Tongue (tissue), 2 donors: ENCODE measurements around the gene CIROP. TPM values are rescaled to one million over a fixed set of nuclear protein-coding genes. Genes with fewer than 3 reads are reported as not detected.

Experiments
- DNase-seq: peaks from one replicate; pipeline ENCODE4 v3.0.0-alpha.2; 2015
- total RNA-seq: library from RNA; depleted of rRNA; stranded (reverse); fragments of >200 nt; gene quantifications from one replicate; pipeline ENCODE4 v1.2.3, GENCODE V29; 2014

The CIROP gene
- total RNA-seq, 1 donor from 2014 or later, result not detected

GRCh38 chr14:23093104-23093503, 11.7 kb downstream of the CIROP start:
- no peak for DNase-seq

DNA sequence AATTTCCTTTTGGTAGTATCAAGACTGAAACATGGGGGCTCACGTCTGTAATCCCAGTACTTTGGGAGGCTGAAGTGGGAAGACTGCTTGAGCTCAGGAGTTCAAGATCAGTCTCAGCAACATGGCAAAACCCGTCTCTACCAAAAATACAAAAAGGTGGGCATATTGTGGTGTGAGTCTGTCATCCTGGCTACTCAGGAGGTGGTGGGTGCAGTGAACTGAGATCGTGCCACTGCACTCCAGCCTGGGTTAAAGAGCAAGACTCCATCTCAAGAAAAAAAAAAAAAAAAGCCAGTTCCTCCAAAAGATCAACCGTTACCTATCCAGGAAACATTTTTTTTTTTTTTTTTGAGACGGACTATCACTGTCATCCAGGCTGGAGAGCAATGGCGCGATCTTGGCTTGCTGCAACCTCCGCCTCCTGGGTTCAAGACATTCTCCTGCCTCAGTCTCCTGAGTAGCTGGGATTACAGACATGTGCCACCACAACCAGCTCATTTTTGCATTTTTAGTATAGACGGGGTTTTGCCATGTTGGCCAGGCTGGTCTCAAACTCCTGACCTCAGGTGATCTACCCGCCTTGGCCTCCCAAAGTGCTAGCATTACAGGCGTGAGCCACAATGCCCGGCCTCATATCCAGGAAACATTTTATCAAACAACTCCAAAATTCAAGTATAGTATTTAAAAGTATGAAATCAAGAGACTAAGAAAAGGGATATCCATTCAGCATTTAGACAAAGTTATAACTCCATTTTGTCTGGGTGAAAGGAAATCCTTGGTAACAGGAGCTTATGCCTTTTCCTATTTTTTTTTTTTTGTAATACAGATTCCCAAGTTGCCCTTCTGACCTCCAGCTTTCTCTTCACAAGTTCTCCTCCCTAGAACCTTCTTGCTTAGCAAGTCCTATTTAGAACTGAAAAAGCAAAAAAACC, 13.2 kb downstream of the CIROP start:
- no peak for DNase-seq

DNA sequence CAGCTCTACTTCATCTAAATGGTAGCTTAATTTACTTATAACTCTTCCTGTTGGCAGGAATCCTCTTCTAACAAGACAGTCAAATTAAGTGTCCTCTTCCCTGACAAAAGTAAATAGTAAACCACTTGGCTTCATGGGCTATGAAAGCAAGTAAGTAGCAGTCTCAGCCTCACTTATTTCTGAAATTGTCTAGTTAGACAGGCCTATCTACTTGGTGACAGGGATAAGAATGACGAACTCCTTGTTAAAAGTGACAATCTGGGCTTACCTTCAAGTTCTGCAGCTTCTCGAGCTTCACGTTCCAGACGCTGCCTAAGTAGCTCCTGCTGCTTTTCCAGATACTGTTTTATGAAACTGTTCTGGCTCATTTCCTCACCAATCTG, 14.5 kb downstream of the CIROP start:
- DNase-seq, result no peak

GRCh38 chr14:23089498-23090253, 15.1 kb downstream of the CIROP start:
- no peak for DNase-seq

DNA sequence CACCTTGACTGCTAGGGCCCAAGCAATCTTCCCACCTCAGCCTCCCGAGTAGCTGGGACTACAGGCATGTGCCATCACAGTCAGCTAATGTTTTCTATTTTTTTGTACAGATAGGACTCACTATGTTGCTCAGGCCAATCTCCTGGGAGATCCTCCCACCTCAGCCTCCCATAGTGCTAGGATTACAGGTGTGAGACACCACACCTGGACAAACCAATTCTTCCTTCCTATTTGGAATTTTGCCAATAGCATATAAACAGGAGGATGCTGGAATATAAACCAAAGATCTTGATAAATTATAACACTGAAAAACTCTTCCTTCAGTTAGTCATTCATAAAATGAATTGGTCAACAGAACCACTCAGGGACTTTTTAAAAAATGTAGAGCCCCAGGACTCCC, 18.2 kb downstream of the CIROP start:
- DNase-seq, result no peak

GRCh38 chr14:23085458-23085857, 19.3 kb downstream of the CIROP start:
- DNase-seq, result no peak

- DNase-seq, result no peak
Observed at GRCh38 chr14:23080474-23080873, 24.3 kb downstream of the CIROP start.

GRCh38 chr14:23079716-23080115, 25.1 kb downstream of the CIROP start:
- DNase-seq, result no peak

DNA sequence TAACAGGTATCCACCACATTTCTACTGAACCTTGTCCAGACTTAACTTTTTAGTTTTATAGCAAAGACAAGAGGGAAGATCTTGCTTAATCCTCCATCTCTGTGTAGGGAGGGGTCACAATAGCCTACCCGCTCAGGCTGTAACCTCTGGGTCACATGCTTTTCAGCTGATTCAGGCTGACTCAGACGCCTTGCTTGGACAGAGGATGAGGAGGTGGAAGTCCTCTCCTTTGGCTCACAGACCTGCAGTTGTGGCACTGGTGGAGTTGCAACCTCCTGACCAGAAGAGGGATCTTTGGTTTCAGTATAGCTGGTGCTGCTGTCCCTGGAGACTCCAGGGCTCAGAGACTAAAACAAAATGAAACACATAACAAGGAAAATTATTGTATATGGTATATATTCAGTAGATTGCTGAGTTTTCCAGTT, 26.1 kb downstream of the CIROP start:
- DNase-seq, result no peak

GRCh38 chr14:23077962-23078361, 26.8 kb downstream of the CIROP start:
- no peak for DNase-seq

GRCh38 chr14:23076785-23077408, 27.9 kb downstream of the CIROP start:
- peak; percentile 59 for DNase-seq

- DNase-seq, result no peak
Observed at GRCh38 chr14:23074906-23075305, 29.9 kb downstream of the CIROP start.

DNA sequence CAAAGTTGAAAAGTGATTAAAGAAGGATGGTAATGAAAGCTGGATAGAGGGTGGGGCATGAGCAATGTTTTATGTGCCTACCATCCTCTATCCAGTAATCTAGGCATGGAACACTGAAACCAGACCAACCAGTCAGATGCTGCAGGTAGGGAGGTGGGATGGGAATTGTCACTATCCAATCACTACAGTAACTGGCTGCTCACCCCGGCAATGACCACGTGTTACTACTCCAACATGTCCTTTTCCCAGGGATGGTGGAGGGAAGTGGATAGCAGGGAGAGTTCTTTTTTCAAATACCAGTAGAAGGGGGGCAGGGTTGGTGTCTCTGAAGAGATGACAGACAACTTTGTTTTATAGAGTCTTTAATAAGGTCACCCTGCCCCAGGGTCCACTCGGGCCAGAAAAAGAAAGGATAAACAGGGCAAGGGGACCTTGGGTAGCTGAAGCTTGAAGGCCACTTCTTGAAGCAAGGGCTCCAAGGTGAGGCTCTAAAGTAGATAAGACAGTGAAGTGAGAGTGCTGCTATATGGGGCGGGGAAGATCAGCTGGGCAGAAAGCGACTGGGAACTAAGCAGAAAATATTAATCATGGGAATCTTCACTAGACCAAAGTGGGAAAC, 32.8 kb downstream of the CIROP start:
- peak; percentile 33 for DNase-seq

- peak; percentile 95 for DNase-seq
Observed at GRCh38 chr14:23071244-23071920, 33.4 kb downstream of the CIROP start.

- peak; percentile 22 for DNase-seq
Observed at GRCh38 chr14:23070262-23071129, 34.3 kb downstream of the CIROP start.

- DNase-seq, result no peak
Observed at GRCh38 chr14:23069413-23069806, 35.4 kb downstream of the CIROP start.

DNA sequence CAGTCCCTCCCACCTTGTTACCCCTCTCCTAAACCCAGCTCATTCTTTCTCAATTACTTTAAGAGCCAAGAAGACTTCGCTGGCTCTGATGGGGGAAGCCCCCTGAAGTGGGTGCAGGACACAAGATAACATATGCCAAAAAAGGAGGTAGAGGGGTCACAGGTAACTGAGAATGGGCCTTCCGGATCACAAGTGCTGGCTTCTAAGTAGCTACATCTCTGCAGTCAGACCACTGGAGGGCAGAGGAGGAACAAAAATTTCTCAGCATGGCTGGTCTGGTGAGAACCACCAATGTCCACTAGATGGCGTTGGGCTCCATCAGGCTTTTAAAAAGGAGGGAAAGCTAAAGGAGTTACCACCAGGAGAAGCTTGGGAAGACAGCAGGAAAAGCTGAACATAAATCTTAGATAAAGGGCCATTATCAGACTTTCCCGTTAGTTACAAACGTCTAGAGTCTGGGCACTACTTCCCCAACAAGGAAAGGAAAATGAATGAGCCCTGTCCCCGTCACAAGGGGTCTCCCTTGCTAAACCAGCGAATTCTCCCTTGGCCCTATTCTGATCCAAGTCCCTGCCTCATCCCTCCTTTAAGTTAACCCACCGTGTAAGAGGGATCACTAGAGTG, 35.9 kb downstream of the CIROP start:
- DNase-seq, result peak; percentile 96

- DNase-seq, result no peak
Observed at GRCh38 chr14:23067847-23068788, 36.7 kb downstream of the CIROP start.
